H9 (cell line): Measurements from ENCODE around the gene MBTPS1. TPM values are rescaled to one million over a fixed set of nuclear protein-coding genes. Genes with fewer than 3 reads are reported as not detected.

Experiments
- DNase-seq: peaks from one replicate; pipeline ENCODE4 v3.0.0-alpha.2; 2017
- H2AFZ ChIP-seq: one replicate; pipeline ENCODE4 v1.6.1; 2013; ENCODE audit warnings: mild to moderate bottlenecking, low read length, control low read depth, moderate library complexity
- H2AK5ac ChIP-seq: 2 replicates; pipeline ENCODE4 v1.6.1; 2013; ENCODE audit warnings: low read length, control low read depth, mixed read lengths; ENCODE audit not compliant: insufficient read length
- H2BK120ac ChIP-seq: one replicate; pipeline ENCODE4 v1.6.1; 2013; ENCODE audit warnings: low read depth, mild to moderate bottlenecking, low read length, control low read depth, inconsistent platforms; ENCODE audit not compliant: poor library complexity, severe bottlenecking
- H2BK12ac ChIP-seq: 2 replicates; pipeline ENCODE4 v1.6.1; 2013; ENCODE audit warnings: low read length, control low read depth, mixed read lengths, low read depth; ENCODE audit not compliant: insufficient read length
- H2BK15ac ChIP-seq: 2 replicates; pipeline ENCODE4 v1.6.1; 2013; ENCODE audit warnings: low read depth, low read length, control low read depth
- H2BK20ac ChIP-seq: one replicate; pipeline ENCODE4 v1.6.1; 2013; ENCODE audit warnings: low read depth, mild to moderate bottlenecking, low read length, control low read depth, inconsistent platforms; ENCODE audit not compliant: poor library complexity, severe bottlenecking
- H2BK5ac ChIP-seq: 2 replicates; pipeline ENCODE4 v1.6.1; 2013; ENCODE audit warnings: low read length, control low read depth, mixed read lengths; ENCODE audit not compliant: insufficient read length
- H3K14ac ChIP-seq: 2 replicates; pipeline ENCODE4 v1.6.1; 2013; ENCODE audit warnings: low read length, control low read depth; ENCODE audit not compliant: insufficient read depth
- H3K18ac ChIP-seq: 2 replicates; pipeline ENCODE4 v1.6.1; 2013; ENCODE audit warnings: low read depth, mild to moderate bottlenecking, mixed read lengths, low read length, control low read depth; ENCODE audit not compliant: insufficient read length
- H3K23ac ChIP-seq: 2 replicates; pipeline ENCODE4 v1.6.1; 2013; ENCODE audit warnings: low read length, control low read depth, mixed read lengths, low read depth; ENCODE audit not compliant: insufficient read length
- H3K23me2 ChIP-seq: 2 replicates; pipeline ENCODE4 v1.6.1; 2013; ENCODE audit warnings: low read depth, mild to moderate bottlenecking, mixed read lengths, low read length, control low read depth; ENCODE audit not compliant: insufficient read length, poor library complexity, severe bottlenecking
- H3K27ac ChIP-seq: 2 replicates; pipeline ENCODE4 v1.5.1; 2013; ENCODE audit warnings: low read length, control low read depth, mixed read lengths, low read depth; ENCODE audit not compliant: insufficient read length
- H3K27me3 ChIP-seq: 2 replicates; pipeline ENCODE4 v1.6.1; 2013; ENCODE audit warnings: low read length, control low read depth, inconsistent platforms; ENCODE audit not compliant: insufficient read depth
- H3K4ac ChIP-seq: 2 replicates; pipeline ENCODE4 v1.6.1; 2013; ENCODE audit warnings: low read depth, mild to moderate bottlenecking, control low read depth, inconsistent platforms, low read length, moderate library complexity
- H3K4me1 ChIP-seq: 2 replicates; pipeline ENCODE4 v1.6.1; 2013; ENCODE audit warnings: low read length, control low read depth, inconsistent platforms; ENCODE audit not compliant: insufficient read depth
- H3K4me2 ChIP-seq: 2 replicates; pipeline ENCODE4 v1.6.1; 2013; ENCODE audit warnings: low read length, control low read depth, mixed read lengths; ENCODE audit not compliant: insufficient read length, insufficient read depth
- H3K56ac ChIP-seq: 2 replicates; pipeline ENCODE4 v1.6.1; 2013; ENCODE audit warnings: low read depth, mild to moderate bottlenecking, mixed read lengths, low read length, control low read depth; ENCODE audit not compliant: insufficient read length
- H3K79me1 ChIP-seq: 2 replicates; pipeline ENCODE4 v1.6.1; 2013; ENCODE audit warnings: low read depth, mild to moderate bottlenecking, moderate library complexity, low read length, control low read depth, inconsistent platforms; ENCODE audit not compliant: insufficient read depth, poor library complexity, severe bottlenecking
- H3K79me2 ChIP-seq: 2 replicates; pipeline ENCODE4 v1.6.1; 2013; ENCODE audit warnings: low read length, control low read depth, inconsistent platforms; ENCODE audit not compliant: insufficient read depth
- H3K9ac ChIP-seq: 2 replicates; pipeline ENCODE4 v1.6.1; 2013; ENCODE audit warnings: low read length, control low read depth, mixed read lengths; ENCODE audit not compliant: insufficient read length; ENCODE audit errors: extremely low read depth
- H3K9me3 ChIP-seq: one replicate; pipeline ENCODE4 v1.6.1; 2013; ENCODE audit warnings: low read depth, low read length, inconsistent platforms; ENCODE audit not compliant: control insufficient read depth
- H3T11ph ChIP-seq: one replicate; pipeline ENCODE4 v1.6.1; 2013; ENCODE audit warnings: mild to moderate bottlenecking, low read length, control low read depth, inconsistent platforms
- H4K20me1 ChIP-seq: one replicate; pipeline ENCODE4 v1.6.1; 2013; ENCODE audit not compliant: control insufficient read depth, insufficient read length, insufficient read depth
- H4K5ac ChIP-seq: 2 replicates; pipeline ENCODE4 v1.6.1; 2013; ENCODE audit warnings: low read depth, mild to moderate bottlenecking, mixed read lengths, low read length, control low read depth; ENCODE audit not compliant: insufficient read length
- H4K8ac ChIP-seq: replicated peaks from 2 replicates; pipeline ENCODE4 v1.6.1; 2013; ENCODE audit warnings: low read length, control low read depth, mixed read lengths, low read depth; ENCODE audit not compliant: insufficient read length
- H4K91ac ChIP-seq: 2 replicates; pipeline ENCODE4 v1.6.1; 2013; ENCODE audit warnings: low read depth, mild to moderate bottlenecking, moderate library complexity, mixed read lengths, low read length, control low read depth; ENCODE audit not compliant: insufficient read length
- H3K27ac Mint-ChIP-seq, 3 experiments: 2 replicates in 2 of 3; 3 replicates in 1 of 3; pipeline ENCODE4 v1.8.0; 2020 to 2021; ENCODE audit warnings: mixed read lengths in 3 of 3, mild to moderate bottlenecking in 1 of 3, moderate library complexity in 1 of 3
- H3K27me3 Mint-ChIP-seq: 2 replicates; pipeline ENCODE4 v1.8.0; 2021; ENCODE audit warnings: low read depth, mild to moderate bottlenecking, moderate library complexity, mixed read lengths
- H3K36me3 Mint-ChIP-seq, 3 experiments: 2 replicates in 2 of 3; 3 replicates in 1 of 3; pipeline ENCODE4 v1.8.0; 2020 to 2021; ENCODE audit warnings: low read depth in 3 of 3, mixed read lengths in 3 of 3; ENCODE audit not compliant: insufficient read depth in 1 of 3
- H3K4me1 Mint-ChIP-seq, 2 experiments: 2 replicates each; pipeline ENCODE4 v1.8.0; 2020; ENCODE audit warnings: mixed read lengths in 2 of 2
- H3K4me3 Mint-ChIP-seq, 2 experiments: 2 replicates in 1 of 2; 3 replicates in 1 of 2; pipeline ENCODE4 v1.8.0; 2020 to 2021; ENCODE audit warnings: mild to moderate bottlenecking in 2 of 2, mixed read lengths in 2 of 2, moderate library complexity in 1 of 2
- H3K9me3 Mint-ChIP-seq, 2 experiments: 2 replicates in 1 of 2; 3 replicates in 1 of 2; pipeline ENCODE4 v1.8.0; 2020; ENCODE audit warnings: mild to moderate bottlenecking in 2 of 2, mixed read lengths in 2 of 2, moderate library complexity in 1 of 2
- WGBS: extraction: QIAGEN DNeasy Blood & Tissue Kit; methylation state at CpG from one replicate; pipeline ENCODE4 v1.1.7; 2013; ENCODE audit warnings: missing lambda C conversion rate, low lambda C conversion rate, mixed read lengths; ENCODE audit not compliant: insufficient read length; ENCODE audit errors: extremely low coverage; 5-methylcytosine and 5-hydroxymethylcytosine counted together
- total RNA-seq: library from RNA; stranded (reverse); gene quantifications from 2 replicates; pipeline ENCODE4 v1.2.1, GENCODE V29; 2021
- TF ChIP-seq, protein P1 (sequence below): fragments of 200-600 bp; sonication (generic); conservative IDR thresholded peaks from 3 replicates; pipeline ENCODE4 v1.8.0; 2021; ENCODE audit warnings: antibody characterized with exemption, mild to moderate bottlenecking

The MBTPS1 gene
- total RNA-seq, 1 experiment from 2014 or later = 48.7 TPM

DNA sequence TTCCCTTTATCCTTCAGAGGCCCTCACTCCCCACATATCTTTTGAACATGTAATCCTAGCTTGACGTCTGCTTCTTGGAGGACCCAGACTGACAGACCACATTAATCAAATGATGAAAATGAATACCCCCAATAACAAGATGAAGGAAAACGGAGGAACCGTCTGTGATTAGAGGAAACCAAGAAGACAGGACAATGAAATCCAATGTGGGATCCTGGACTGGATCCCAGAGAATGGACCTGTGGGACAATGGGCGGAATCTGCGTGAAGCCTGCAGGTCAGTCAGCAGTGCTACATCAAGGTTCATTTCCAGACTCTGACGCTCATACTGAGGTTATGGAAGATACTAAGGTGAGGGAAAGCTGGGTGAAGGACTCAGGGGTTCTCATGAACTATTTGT, 35.9 kb downstream of the MBTPS1 start:
- no peak overlapping the region for H3T11ph ChIP-seq
- peak overlapping the region in 2 of 3 experiments; percentile 6 to 51; a peak in 1 of 7 replicates for H3K27ac Mint-ChIP-seq
- H3K4me3 Mint-ChIP-seq = no peak overlapping the region
- TF ChIP-seq, protein P1, sequence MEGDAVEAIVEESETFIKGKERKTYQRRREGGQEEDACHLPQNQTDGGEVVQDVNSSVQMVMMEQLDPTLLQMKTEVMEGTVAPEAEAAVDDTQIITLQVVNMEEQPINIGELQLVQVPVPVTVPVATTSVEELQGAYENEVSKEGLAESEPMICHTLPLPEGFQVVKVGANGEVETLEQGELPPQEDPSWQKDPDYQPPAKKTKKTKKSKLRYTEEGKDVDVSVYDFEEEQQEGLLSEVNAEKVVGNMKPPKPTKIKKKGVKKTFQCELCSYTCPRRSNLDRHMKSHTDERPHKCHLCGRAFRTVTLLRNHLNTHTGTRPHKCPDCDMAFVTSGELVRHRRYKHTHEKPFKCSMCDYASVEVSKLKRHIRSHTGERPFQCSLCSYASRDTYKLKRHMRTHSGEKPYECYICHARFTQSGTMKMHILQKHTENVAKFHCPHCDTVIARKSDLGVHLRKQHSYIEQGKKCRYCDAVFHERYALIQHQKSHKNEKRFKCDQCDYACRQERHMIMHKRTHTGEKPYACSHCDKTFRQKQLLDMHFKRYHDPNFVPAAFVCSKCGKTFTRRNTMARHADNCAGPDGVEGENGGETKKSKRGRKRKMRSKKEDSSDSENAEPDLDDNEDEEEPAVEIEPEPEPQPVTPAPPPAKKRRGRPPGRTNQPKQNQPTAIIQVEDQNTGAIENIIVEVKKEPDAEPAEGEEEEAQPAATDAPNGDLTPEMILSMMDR = no peak
- no peak overlapping the region for H3K9ac ChIP-seq
- no peaks in the 10 kb centered on the region for H3K27me3 Mint-ChIP-seq
- no peaks in the 10 kb centered on the region for H3K27me3 ChIP-seq
- H3K79me1 ChIP-seq = no peaks in the 10 kb centered on the region
- H2AK5ac ChIP-seq = no peak overlapping the region
- no peaks in the 10 kb centered on the region for H3K4me1 ChIP-seq
- no peak overlapping the region for H3K27ac ChIP-seq
- H4K8ac ChIP-seq = no peak overlapping the region
- no peak overlapping the region for H2AFZ ChIP-seq
- H4K91ac ChIP-seq = no peak overlapping the region
- H3K36me3 Mint-ChIP-seq = peaks cover 10 to 58% (median 37%) of the 10 kb centered on the region in 3 experiments; a peak in 6 of 7 replicates
- no peaks in the 10 kb centered on the region for H3K4me1 Mint-ChIP-seq
- H3K14ac ChIP-seq = no peak overlapping the region
- no peaks in the 10 kb centered on the region for H3K9me3 ChIP-seq
- no peak overlapping the region for H4K5ac ChIP-seq
- no peak overlapping the region for H3K56ac ChIP-seq
- H4K20me1 ChIP-seq = no peaks in the 10 kb centered on the region
- no peak for DNase-seq
- no peaks in the 10 kb centered on the region for H3K23me2 ChIP-seq
- no peak overlapping the region for H2BK5ac ChIP-seq
- H2BK12ac ChIP-seq = no peak overlapping the region
- H3K4ac ChIP-seq = no peak overlapping the region
- H3K4me2 ChIP-seq = no peak overlapping the region
- H2BK20ac ChIP-seq = no peak overlapping the region
- H3K18ac ChIP-seq = no peak overlapping the region
- no CpG with 5 or more reads among the region's 6 CpGs for WGBS
- H3K79me2 ChIP-seq = no peaks in the 10 kb centered on the region
- no peak overlapping the region for H2BK15ac ChIP-seq
- no peak overlapping the region for H2BK120ac ChIP-seq
- no peak overlapping the region for H3K23ac ChIP-seq
- no peaks in the 10 kb centered on the region for H3K9me3 Mint-ChIP-seq
